SHP77 treated with DMSO at 0.1 percent for 48 hours (cell line): ENCODE measurements around the gene ARHGEF3.

Experiments used
- DNase-seq: peaks from one replicate; lab custom pipeline; 2025; lab: John Stamatoyannopoulos, UW

The ARHGEF3 gene

DNA sequence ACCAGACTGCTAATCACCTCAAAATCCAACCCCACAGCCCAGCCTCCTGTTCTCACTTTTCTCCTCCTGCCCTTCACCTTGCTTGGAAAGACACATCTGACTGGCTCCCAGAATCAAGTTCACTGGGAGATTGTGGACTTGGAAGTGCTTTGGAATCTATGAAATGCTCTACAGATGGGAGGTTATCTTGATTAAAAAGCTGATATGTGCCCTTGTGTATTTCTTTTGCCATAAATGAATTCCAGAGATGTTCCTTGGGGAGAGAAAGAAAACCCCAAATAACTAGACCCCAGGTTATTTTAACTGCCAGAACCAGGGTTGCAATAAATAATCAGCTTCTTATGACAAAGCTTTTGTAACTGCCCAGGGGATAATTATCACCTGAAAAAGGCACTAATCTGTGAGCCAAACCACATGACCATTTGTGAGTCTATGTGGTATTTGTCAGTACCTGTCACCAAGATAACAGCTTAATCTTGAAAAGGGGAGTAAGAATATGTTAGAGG is 21.7 kb upstream of the ARHGEF3 start:
- no peak for DNase-seq

DNA sequence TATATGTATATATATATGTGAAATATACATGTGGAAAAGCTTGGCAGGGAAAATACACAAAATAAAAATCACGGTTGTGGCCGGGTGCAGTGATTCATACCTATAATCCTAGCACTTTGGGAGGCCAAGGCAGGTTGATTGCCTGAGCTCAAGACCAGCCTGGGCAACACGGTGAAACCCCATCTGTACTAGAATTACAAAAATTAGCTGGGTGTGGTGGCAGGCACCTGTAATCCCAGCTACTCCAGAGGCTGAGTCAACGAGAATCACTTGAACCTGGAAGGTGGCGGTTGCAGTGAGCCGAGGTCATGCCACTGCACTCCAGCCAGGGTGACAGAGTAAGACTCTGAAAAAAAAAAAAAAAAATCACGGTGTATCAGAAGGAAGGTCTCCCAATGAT is 20.8 kb upstream of the ARHGEF3 start:
- no peak for DNase-seq

DNA sequence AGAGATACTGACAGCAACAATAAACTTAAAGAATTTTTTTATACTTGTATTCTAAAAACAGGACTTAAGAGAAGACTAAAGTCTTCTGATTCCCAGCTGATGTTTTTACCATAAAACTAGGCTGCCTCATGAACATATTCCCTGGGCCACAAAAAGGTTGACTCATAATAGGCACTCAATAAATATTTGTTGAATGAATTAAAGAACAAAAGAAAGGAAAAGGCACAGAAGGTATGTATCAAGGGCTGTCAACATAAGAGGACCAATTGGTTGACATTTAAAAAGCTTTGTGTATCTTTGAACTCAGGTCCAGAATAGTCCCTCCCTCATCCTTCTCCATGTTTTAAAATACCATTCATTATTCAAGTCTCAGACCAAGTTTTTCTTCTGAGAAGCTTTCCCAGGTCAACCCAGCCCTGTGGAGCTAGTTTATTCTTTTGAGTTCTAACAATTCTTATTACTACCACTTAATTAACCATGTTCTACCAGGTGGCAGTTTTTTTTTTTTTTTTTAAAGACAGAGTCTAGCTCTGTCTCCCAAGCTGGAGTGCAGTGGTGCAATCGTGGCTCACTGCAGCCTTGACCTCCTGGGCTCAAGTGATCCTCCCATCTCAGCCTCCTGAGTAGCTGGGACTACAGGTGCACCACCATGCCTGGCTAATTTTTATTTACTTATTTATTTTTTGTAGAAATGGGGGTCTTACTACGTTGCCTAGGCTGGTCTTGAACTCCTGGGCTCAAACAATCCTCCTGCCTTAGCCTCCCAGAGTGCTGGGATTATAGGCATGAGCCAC is 17.5 kb upstream of the ARHGEF3 start:
- DNase-seq, result peak; percentile 46

DNA sequence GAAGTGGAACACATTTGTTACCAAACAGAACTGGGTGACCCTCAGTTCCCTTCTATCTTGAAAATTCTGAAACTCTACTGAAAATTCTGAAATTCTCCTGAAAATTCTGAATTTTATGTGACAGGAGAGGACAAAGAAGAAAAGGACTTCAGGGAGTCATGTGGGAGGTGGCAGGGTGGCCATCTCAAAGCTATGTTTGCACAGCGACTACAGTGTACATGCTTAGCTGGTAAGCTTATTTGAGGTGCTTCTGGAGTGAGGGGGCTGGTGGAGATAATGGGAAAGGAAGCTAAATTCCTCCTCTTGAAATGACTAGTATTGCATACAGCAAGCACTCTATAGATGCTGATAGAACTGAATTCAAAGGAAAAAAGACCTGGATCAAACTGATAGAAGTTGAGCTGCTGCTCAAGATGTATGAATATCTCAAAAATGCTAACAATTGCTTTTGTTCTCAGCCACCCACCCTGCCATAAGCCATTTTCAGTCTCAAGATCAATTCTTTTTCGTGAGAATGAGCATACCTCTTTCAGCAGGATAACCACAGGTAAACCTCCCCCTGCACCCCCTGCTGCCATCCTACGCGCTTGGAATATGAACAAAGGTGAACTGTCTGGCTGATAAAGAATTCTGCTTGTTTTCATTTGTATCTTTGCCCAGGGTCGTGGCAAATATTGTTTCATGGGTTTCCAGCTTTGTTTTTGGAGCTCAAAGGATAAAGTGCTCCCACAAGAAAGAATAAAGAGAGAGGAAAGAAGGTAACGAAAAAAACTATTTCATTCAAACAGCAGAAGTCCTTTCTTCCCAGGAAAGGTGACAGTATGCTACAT is 16.6 kb upstream of the ARHGEF3 start:
- no peak for DNase-seq

DNA sequence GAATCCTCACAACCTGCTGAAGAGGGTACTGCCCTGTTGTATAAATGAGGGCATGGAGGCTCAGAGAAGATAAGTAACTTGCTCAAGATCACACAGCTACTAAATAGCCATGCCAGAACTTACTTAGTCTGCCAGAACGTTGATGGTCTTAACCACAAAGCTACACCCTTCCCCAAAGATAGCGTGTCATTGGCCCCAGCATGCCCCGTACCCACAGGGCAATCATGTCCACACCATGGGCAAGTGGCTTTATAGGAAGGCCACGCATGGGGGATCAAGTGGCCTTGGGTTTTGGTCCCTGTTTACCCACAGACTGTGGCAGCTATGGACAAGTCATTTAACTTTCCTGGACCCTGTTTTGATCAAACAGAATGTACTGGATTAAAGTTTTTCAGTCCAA is 15.9 kb upstream of the ARHGEF3 start:
- DNase-seq, result no peak

DNA sequence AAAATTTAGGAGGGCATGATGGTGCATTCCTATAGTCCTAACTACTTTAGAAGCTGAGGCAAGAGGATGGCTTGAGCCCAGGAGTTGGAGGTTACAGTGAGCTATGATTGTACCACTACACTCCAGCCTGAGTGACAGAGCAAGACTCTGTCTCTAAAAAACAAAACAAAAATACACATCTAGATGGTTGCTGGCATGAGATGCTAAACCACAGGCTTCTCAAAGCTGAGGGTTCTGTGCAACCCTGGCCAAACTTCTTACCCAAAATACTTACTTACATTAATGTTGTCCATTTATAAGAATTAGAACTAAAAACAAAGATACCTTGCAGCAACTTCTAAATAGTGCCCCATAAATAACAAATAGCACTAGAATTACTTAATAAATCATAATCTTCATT is 14.3 kb upstream of the ARHGEF3 start:
- no peak for DNase-seq

DNA sequence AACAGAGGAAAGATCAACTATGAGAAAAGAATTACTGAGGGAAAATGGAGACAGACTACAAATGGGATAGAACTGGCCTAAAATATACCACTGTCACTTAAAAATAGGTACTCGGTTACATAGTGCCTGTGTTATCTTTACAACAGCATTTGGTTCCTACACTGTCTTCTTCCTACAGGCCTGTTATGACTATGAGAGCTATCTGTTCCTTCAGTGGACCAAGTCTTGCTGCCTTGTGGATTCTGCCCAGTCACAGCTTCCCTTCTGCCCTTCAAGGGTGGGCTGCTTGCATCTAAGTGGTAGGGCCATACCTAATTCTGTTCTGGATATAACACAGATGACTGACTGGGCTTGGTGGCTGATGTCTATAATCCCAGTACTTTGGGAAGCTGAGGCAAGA is 13.8 kb upstream of the ARHGEF3 start:
- no peak for DNase-seq

DNA sequence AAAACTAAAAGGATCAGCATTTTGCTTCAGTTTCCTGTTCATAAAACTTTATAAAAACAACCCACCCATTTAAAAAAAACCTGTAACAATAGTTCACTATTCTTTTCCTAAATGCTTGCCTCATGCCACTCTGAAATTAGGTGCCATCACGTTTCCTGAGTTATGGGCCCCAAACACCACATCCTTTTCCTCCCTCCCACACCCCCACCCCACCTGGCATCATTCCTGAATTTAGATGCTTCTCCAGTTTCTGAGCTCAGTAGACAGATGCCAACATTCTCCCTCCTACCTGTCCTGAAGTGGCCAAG is 11.9 kb upstream of the ARHGEF3 start:
- DNase-seq, result no peak

DNA sequence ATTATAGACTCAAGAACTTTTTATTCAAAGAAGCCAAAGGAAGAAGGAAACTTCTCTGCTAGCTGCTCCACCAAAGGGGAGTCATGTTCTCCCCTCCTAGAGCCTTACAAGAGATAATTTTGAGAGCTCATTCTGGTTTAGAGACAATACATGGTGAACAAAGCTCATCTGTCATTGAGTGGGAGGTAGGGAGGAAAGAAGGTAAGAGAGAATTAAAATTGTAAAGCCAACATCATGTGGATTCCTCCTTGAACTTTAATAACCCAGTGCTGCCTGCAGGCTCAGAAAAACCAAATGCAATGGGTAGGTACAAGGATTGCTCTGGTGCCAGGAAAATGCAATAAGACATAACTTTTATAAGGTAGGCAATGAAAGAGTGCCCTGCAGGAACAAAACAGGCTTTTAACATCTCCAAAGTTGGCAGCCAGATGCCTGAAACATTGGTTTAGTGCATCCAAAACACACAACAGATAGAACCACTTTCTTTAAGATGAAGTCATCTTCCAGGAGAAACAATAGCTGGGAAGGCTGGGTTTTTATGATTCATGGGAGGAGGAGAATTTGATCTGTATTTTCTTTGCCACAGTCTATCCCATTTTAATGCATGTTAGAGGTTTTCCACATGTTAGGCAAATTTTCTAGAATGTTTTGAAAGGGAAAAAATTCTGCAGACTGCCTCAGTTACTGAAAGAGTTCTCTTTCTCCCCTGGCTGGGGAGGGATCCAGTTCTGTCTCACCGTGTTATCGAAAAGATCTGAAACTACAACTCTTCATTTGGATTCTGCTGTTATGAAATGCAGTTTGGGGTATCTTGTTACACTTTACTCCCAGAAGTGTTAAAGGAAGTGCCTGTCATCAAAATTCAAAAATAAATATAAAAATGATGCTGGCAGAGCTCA is 11.3 kb upstream of the ARHGEF3 start:
- DNase-seq, result no peak

DNA sequence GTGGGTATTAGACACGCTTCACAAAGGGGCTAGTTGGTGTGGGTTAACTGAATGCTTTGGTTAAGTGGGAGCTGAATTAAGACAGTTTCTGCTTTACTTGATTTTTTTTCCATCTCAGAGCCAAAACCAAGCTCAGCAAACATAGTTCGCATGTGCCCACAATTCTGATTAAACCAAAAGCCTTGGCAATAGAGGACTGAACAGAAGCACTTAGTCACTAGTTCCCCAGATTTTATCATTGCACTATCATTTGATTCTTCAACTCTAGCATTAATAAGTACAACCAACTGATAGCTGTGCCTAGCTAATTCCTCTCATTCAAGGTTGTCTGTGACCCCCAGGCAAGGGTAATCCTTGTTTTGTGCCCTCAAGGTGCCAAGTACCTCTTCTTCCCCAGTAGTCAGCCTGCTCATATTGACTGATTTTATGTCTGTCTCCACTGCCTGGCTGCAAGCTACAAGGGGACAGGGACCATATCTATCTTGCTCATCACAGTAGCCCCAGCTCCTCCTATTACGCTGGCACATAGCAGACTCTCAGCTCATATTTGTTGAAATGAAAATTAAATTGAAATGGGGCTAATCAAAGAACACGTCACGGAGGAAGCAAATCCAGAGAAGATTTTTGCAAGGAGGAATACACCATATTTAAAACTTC is 9.9 kb upstream of the ARHGEF3 start:
- DNase-seq, result no peak

DNA sequence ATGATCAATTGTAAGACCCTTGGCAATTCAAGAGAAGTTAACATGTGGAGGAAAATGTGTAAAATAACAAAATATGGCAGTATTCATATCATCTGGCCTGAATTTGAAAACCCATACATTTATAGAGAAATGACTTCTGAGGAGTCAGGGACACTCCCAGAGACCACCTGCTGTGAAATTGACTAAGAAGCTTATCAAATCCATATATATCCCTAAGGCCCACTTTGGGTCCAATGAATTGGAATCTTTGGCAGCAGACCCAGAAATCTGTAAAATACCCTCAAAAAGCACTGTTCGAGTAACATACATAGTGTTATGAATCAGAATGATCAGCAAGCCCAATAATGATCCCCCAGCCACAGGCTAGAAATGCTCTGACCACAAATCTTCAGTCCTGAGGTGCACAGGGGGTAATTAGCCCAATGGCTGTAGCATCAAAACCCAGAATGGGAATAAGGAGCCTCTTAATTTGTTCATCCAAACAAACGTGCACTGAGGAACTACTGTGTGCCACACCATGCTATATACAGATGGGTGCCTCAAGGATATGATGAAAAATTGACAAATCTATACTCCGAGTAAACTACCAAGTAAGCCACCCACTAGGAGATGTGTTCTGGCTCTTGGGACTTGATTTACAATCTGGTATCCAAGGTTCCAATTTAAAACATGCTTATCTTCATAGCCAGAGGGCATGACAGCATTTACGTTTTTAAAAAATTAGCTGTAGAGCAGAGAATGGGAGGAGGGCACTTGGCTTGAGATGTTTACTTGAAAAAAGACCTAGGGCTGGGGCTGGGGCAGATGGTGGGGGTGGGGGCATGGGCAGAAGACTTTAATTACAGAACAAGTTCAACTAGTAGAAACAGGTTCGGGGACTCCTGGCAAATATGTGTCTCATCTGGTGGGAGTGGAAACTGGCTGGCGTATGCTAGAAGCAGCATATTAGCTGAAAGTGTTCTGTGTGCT is 9.1 kb upstream of the ARHGEF3 start:
- no peak for DNase-seq

DNA sequence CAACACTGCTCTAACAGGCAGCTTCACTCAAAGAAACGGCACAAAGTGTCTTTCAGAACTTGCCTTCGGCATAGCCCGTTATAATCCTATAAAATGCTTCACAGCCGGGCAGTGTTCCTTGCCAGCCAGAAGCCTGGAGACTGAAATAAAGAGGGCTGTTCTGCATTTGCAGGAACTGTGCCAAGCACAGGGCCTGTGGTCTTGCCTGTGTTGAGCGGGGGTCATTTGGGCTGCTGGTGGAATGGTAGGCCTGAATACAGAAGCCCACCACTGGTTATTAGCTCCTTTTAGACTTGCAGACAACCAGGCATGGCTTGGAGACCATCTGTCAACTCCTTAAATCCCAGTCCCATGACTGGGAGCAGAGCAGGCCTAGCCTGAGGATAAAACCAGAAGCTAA is 4.7 kb upstream of the ARHGEF3 start:
- no peak for DNase-seq

DNA sequence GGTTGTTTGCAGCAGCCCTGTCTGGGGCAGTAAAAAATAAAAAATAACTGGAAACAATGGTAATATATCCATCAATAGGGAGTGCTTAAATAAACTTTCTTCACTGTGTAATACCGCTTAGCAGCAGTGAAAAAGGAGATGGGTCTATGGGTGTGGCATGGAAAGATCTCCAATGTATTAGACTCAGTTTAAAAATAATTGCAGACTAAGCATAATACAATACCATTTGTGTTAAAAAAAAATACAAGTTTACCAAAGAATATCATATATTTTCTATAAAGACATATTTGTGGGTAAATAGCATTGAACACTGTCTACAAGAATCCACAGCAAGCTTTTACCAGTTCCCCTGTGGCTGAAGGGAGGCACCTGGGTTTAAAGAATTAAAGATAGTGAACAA is 1.0 kb upstream of the ARHGEF3 start:
- no peak for DNase-seq

DNA sequence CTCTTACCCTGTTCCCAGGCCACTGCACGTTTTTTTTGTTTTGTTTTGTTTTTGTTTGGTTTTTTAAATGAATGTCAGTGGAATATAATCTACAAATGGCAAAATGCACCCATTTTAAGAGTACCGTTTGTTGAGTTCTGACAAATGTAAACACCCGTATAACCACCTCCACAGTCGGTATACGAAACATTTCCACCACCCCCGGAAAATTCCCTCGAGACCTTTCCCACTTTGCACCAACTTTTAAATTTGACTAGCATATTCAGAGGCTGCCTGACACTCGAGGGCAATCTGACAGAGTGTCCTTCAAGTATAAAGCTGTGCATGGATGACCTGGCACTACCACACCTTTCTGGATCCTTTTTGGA is 613 bp upstream of the ARHGEF3 start:
- no peak for DNase-seq

DNA sequence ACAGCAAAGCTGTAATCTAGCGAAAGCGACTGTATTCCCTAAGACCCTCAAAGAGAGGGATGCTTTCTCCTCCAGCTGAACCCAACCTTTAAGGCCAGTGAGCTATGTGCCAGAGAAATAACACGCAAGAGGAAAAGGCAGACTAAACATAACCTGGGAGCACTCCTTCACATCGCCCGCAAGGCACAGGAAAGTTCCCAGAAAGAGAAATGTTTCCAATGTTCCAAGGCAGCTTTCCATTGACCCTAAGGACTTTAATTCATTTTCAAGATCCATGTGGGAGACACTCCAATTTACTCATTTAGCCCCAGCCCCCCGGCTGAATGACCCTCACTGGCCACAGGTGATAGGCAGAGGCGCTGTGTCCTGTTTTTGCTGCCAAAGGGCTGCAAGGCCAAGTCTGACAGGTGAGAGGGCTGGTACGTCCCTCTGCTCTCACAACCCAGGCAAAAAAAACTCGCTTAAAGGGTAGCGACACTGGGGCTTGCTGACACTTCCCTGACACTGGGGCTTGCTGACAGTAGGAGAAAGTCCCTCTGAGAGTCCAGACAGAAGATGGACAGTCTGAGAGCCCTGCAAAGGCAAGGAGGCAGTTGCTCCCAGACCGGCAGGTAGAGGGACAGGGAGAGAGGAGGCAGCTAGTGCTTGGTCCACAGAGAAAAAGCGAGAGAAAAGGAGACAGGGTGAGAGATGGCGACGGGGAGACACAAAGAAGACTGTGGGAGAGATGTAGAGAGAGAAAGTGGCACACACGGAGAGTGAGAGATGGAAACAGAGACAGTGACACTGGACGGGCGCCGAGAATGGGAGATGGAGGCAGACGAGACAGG is 702 bp downstream of the ARHGEF3 start:
- DNase-seq, result no peak

DNA sequence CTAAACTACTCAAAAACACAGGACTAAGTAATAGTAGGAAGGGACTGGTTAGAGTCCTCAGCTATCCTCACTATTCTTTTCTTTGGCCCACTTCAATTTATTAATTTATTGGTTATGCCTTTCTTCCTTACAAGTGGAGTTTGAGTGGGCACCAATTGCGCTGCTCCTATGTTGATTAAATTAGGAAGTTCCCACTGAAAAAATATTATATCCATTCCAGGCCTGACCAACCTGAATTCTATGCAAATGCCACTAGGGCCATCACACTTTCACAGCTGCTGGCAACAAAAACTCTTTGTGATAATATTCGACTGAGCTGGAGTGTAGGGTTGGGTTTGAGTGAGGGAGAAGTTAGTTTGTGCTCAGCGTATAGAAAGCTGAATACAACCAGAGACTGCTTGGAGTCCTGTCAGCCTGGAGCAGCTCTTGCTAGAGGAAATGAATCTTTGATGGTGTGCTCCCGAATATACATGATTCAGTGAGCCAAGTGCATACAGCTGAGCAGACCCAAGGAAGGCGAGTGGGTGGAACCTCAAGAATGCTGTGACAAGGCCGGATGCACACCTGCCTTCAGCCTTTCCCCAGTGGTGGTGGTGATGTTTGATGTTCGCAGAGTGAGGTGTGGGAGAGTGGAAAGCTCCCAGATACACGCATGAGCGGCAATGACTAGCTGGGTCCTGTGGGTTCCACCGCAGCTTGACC is 1.5 kb downstream of the ARHGEF3 start:
- peak; percentile 31 for DNase-seq

DNA sequence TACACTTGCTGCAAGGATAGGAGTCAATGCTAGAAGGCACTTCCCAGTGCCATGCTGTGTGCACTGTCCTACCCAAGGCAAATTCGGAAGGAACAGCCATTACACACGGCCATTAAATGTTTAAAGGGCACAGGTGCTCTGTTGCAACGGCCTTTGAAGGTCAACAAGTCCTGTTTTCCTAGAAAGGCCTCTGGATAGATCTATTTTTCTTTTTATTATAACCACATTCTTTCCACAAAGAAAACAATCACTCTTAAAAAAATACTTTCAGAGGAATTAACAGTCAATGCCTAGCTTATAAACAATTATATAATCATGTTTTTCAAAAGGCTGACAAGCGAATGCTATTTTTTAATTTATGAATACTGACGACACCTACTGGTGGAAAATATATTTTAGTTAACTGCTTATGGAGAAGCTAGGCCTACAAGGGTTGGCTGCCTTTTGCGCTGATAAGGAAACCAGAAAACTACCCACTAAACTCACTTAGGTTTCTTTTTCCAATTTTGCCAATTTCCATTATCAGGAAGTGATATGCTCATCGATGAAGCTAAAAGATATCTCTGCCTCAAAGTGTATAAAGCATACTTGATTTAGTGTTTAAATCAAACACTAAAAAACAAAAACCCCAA is 2.4 kb downstream of the ARHGEF3 start:
- peak; percentile 87 for DNase-seq

DNA sequence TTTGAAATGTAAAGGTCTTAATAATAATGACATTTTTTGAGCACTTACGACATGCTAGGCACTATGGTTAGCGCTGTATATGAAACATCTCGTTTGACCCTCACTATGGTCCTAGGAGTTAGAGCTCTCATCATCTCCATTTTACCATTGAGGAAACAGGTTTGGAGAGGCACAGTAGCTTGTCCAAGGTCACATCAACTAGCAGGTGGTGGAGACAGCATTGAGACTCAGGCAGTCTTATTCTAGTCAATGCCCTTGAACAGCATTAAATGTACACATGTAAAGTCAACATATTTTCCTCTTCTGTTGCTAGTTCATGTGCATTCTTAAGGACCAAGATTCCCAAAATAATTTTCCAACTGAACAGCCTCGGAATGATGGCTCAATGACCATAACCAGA is 4.8 kb downstream of the ARHGEF3 start:
- DNase-seq, result no peak

DNA sequence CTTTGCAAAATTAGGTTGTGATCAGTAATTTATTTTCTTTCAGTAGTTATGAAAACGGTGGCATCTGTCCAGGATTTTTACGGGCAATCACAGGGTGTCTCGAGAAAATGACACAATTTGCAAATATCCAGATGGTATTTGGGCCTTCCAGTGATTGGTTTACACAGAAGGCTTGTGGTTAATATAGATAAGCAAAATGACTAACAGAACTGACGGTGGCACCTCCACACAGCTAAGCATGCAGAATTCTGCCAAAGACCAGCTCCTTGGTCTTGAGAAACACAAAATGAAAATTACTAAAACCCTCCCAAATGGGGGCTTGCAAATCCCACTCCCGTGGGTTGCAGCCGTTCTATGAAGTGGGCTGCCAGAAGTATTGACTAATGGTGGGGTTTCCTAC is 5.5 kb downstream of the ARHGEF3 start:
- no peak for DNase-seq
